ENCODE results near the gene PTK6. TPM values are rescaled to one million over a fixed set of nuclear protein-coding genes. Genes with fewer than 3 reads are reported as not detected.

The PTK6 gene
- total and polyA plus RNA-seq, 2 of the 13 experiments (the other 11 are each of a cell fraction or from before 2014, with no cell fraction given) = 0.08 TPM; not detected in 1

DNA sequence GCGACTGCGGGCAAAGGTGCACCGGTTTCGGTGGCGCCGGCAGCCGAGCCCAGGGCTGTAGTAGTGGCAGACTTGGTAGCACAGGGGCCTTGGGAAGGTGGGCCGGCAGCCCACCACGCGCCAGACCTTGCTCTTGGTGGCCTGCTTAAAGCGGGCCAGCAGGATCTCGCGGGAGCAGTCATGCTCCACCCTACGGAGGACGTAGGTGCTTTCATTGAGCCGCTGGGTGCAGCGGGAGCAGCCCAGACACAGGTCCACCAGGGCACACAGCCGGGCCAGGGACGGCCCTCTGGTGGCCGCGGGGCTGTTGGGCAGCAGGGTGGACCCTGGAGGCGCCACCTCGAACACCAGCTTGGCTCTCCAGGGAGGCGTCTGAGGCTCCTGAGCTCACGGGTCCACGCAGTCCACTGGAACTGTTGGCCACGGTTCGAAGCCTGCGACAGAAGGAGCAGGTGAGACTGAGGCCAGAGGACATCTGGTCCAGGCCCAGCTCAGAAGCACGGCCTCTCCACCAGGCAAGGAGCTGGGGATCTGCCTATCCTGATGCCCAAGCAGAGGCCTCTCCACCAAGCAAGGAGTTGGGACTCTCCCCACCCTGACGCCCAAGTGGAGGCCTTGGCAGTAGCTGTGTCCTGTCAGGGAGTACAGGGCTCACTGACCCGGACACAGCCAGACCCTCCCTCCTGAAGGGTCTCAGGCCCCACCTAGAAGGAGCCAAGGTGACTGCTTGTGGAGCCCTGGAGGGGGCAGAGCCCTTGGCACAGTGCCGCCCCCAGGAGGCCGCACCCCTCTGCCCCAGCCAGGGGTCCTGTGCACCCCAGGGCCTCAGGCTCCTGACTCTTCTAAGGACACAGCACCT is 35.8 kb upstream of the PTK6 start (continued):
- TF ChIP-seq, protein P1, sequence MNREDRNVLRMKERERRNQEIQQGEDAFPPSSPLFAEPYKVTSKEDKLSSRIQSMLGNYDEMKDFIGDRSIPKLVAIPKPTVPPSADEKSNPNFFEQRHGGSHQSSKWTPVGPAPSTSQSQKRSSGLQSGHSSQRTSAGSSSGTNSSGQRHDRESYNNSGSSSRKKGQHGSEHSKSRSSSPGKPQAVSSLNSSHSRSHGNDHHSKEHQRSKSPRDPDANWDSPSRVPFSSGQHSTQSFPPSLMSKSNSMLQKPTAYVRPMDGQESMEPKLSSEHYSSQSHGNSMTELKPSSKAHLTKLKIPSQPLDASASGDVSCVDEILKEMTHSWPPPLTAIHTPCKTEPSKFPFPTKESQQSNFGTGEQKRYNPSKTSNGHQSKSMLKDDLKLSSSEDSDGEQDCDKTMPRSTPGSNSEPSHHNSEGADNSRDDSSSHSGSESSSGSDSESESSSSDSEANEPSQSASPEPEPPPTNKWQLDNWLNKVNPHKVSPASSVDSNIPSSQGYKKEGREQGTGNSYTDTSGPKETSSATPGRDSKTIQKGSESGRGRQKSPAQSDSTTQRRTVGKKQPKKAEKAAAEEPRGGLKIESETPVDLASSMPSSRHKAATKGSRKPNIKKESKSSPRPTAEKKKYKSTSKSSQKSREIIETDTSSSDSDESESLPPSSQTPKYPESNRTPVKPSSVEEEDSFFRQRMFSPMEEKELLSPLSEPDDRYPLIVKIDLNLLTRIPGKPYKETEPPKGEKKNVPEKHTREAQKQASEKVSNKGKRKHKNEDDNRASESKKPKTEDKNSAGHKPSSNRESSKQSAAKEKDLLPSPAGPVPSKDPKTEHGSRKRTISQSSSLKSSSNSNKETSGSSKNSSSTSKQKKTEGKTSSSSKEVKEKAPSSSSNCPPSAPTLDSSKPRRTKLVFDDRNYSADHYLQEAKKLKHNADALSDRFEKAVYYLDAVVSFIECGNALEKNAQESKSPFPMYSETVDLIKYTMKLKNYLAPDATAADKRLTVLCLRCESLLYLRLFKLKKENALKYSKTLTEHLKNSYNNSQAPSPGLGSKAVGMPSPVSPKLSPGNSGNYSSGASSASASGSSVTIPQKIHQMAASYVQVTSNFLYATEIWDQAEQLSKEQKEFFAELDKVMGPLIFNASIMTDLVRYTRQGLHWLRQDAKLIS (CRISPR knock-in tag; IDR thresholded peaks at IDR 0.05) = no peak
- TF ChIP-seq NR2F6 (IDR thresholded peaks at IDR 0.05) (no peak), NR2F6 (CRISPR knock-in tag; IDR thresholded peaks at IDR 0.05) (peak; percentile 35; the same call in 1 of the 2 replicates), ZNF776 (CRISPR knock-in tag; IDR thresholded peaks at IDR 0.05) (0 out of 2 replicates have a peak, but pooled peaks have one; percentile 32), HNF4G (IDR thresholded peaks at IDR 0.05; ENCODE audit: borderline replicate concordance, low read depth, low read length) (no peak), HNF4G (CRISPR knock-in tag; IDR thresholded peaks at IDR 0.05; ENCODE audit: borderline replicate concordance, low read depth) (no peak), ZNF567 (CRISPR knock-in tag; IDR thresholded peaks at IDR 0.05; ENCODE audit: borderline replicate concordance) (0 out of 2 replicates have a peak, but pooled peaks have one; percentile 17), ZNF160 (CRISPR knock-in tag; IDR thresholded peaks at IDR 0.05) (no peak), RBM22 (optimal IDR thresholded peaks at IDR 0.05; ENCODE audit: low read length) (no peak), FOXM1 (CRISPR knock-in tag; IDR thresholded peaks at IDR 0.05) (no peak), RBFOX2 (IDR thresholded peaks at IDR 0.05; ENCODE audit: low read depth, low read length) (peak; percentile 35; the same call in 1 of the 2 replicates), HES4 (CRISPR knock-in tag; IDR thresholded peaks at IDR 0.05; ENCODE audit: borderline replicate concordance) (0 out of 2 replicates have a peak, but pooled peaks have one; percentile 79), PHF8 (CRISPR knock-in tag; IDR thresholded peaks at IDR 0.05) (peak; percentile 35; the same call in 1 of the 2 replicates), HDAC1 (CRISPR knock-in tag; IDR thresholded peaks at IDR 0.05) (0 out of 2 replicates have a peak, but pooled peaks have one; percentile 31)
- TF ChIP-seq, protein P2, sequence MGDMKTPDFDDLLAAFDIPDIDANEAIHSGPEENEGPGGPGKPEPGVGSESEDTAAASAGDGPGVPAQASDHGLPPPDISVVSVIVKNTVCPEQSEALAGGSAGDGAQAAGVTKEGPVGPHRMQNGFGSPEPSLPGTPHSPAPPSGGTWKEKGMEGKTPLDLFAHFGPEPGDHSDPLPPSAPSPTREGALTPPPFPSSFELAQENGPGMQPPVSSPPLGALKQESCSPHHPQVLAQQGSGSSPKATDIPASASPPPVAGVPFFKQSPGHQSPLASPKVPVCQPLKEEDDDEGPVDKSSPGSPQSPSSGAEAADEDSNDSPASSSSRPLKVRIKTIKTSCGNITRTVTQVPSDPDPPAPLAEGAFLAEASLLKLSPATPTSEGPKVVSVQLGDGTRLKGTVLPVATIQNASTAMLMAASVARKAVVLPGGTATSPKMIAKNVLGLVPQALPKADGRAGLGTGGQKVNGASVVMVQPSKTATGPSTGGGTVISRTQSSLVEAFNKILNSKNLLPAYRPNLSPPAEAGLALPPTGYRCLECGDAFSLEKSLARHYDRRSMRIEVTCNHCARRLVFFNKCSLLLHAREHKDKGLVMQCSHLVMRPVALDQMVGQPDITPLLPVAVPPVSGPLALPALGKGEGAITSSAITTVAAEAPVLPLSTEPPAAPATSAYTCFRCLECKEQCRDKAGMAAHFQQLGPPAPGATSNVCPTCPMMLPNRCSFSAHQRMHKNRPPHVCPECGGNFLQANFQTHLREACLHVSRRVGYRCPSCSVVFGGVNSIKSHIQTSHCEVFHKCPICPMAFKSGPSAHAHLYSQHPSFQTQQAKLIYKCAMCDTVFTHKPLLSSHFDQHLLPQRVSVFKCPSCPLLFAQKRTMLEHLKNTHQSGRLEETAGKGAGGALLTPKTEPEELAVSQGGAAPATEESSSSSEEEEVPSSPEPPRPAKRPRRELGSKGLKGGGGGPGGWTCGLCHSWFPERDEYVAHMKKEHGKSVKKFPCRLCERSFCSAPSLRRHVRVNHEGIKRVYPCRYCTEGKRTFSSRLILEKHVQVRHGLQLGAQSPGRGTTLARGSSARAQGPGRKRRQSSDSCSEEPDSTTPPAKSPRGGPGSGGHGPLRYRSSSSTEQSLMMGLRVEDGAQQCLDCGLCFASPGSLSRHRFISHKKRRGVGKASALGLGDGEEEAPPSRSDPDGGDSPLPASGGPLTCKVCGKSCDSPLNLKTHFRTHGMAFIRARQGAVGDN (CRISPR knock-in tag; IDR thresholded peaks at IDR 0.05) = peak; percentile 71; the same call in 1 of the 2 replicates
- TF ChIP-seq, protein P3, sequence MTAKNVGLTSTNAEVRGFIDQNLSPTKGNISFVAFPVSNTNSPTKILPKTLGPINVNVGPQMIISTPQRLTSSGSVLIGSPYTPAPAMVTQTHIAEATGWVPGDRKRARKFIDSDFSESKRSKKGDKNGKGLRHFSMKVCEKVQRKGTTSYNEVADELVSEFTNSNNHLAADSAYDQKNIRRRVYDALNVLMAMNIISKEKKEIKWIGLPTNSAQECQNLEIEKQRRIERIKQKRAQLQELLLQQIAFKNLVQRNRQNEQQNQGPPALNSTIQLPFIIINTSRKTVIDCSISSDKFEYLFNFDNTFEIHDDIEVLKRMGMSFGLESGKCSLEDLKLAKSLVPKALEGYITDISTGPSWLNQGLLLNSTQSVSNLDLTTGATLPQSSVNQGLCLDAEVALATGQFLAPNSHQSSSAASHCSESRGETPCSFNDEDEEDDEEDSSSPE (CRISPR knock-in tag; IDR thresholded peaks at IDR 0.05) = 0 out of 2 replicates have a peak, but pooled peaks have one; percentile 41
- TF ChIP-seq, protein P4, sequence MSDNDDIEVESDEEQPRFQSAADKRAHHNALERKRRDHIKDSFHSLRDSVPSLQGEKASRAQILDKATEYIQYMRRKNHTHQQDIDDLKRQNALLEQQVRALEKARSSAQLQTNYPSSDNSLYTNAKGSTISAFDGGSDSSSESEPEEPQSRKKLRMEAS (IDR thresholded peaks at IDR 0.05) = 0 out of 2 replicates have a peak, but pooled peaks have one; percentile 16
- TF ChIP-seq, protein P5, sequence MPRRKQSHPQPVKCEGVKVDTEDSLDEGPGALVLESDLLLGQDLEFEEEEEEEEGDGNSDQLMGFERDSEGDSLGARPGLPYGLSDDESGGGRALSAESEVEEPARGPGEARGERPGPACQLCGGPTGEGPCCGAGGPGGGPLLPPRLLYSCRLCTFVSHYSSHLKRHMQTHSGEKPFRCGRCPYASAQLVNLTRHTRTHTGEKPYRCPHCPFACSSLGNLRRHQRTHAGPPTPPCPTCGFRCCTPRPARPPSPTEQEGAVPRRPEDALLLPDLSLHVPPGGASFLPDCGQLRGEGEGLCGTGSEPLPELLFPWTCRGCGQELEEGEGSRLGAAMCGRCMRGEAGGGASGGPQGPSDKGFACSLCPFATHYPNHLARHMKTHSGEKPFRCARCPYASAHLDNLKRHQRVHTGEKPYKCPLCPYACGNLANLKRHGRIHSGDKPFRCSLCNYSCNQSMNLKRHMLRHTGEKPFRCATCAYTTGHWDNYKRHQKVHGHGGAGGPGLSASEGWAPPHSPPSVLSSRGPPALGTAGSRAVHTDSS (CRISPR knock-in tag; conservative IDR thresholded peaks at IDR 0.05) = no peak

All from HepG2 (cell line).